Esophagus squamous epithelium (tissue), 4 donors: ENCODE data around the gene CD53.

Experiments
- POLR2A ChIP-seq, 4 donors: fragments of 450-650 bp; IDR thresholded peaks; one replicate each; pipeline ENCODE4 v1.6.1; 2017; ENCODE audit warnings: antibody characterized with exemption in 4 of 4, mild to moderate bottlenecking in 4 of 4, moderate library complexity in 3 of 4
- TF ChIP-seq, protein P1 (sequence below), 6 experiments: fragments of 450-650 bp in 4 of 6; fragments of 200-600 bp in 2 of 6; sonication (generic) in 2 of 6; IDR thresholded peaks; one replicate each; pipeline ENCODE4 v1.5.1; 2016 to 2019; ENCODE audit warnings: antibody characterized with exemption in 6 of 6, mild to moderate bottlenecking in 4 of 6, moderate library complexity in 4 of 6

- TF ChIP-seq, protein P1, sequence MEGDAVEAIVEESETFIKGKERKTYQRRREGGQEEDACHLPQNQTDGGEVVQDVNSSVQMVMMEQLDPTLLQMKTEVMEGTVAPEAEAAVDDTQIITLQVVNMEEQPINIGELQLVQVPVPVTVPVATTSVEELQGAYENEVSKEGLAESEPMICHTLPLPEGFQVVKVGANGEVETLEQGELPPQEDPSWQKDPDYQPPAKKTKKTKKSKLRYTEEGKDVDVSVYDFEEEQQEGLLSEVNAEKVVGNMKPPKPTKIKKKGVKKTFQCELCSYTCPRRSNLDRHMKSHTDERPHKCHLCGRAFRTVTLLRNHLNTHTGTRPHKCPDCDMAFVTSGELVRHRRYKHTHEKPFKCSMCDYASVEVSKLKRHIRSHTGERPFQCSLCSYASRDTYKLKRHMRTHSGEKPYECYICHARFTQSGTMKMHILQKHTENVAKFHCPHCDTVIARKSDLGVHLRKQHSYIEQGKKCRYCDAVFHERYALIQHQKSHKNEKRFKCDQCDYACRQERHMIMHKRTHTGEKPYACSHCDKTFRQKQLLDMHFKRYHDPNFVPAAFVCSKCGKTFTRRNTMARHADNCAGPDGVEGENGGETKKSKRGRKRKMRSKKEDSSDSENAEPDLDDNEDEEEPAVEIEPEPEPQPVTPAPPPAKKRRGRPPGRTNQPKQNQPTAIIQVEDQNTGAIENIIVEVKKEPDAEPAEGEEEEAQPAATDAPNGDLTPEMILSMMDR (IDR thresholded peaks at IDR 0.05): no peak
- no peak for TF ChIP-seq POLR2A (IDR thresholded peaks at IDR 0.05)
Measured at GRCh38 chr1:110898734-110899457, 25.9 kb downstream of the CD53 start.
